Measurements from ENCODE around the gene BTF3. TPM values are rescaled to one million over a fixed set of nuclear protein-coding genes. Genes with fewer than 3 reads are reported as not detected.

BTF3 gene
- total RNA-seq, 1 experiment from 2014 or later = 861 TPM

DNA sequence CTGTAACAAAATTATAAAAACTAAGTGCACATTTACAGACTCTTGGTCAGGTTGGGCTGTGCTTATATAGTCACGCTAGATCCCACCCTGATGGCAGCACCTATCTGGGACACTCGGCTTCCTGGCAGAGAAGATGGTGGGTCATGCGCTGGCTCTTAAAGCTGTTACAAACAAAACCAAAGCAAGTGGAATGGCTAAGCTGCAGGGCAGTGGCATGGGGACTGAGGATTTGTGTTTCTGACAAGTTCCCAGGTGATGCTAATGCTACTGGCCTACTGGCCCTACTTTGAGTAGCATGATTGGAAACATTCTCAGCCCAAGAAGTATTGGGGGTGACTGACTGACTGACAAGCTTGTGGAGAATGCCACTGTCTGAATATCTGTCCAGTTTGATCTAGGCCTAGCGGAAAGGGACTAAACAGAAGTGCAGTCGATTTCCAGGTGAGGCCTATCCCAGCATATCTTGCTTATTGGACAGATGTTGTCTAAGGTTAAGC, 8.3 kb downstream of the BTF3 start:
- TF ChIP-seq, protein P1, sequence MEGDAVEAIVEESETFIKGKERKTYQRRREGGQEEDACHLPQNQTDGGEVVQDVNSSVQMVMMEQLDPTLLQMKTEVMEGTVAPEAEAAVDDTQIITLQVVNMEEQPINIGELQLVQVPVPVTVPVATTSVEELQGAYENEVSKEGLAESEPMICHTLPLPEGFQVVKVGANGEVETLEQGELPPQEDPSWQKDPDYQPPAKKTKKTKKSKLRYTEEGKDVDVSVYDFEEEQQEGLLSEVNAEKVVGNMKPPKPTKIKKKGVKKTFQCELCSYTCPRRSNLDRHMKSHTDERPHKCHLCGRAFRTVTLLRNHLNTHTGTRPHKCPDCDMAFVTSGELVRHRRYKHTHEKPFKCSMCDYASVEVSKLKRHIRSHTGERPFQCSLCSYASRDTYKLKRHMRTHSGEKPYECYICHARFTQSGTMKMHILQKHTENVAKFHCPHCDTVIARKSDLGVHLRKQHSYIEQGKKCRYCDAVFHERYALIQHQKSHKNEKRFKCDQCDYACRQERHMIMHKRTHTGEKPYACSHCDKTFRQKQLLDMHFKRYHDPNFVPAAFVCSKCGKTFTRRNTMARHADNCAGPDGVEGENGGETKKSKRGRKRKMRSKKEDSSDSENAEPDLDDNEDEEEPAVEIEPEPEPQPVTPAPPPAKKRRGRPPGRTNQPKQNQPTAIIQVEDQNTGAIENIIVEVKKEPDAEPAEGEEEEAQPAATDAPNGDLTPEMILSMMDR (conservative IDR thresholded peaks at IDR 0.05) = no peak
- peaks cover 28 to 52% (median 40%) of the 10 kb centered on the region in 3 experiments for H3K36me3 Mint-ChIP-seq (ENCODE audit: insufficient read depth in 1 of 3, low read depth in 3 of 3)
- no CpG with 5 or more reads among the region's 5 CpGs for WGBS (ENCODE audit: extremely low coverage, insufficient read length, low lambda C conversion rate)

More for the DNA sequence above, 8.3 kb downstream of the BTF3 start:
- no peak overlapping the region for H3K18ac ChIP-seq (ENCODE audit: insufficient read length, low read depth, low read length)
- peaks cover under 1% of the 10 kb centered on the region; the same call in 1 of the 2 replicates for H3K79me2 ChIP-seq (ENCODE audit: insufficient read depth, low read length)
- no peak overlapping the region for H3K4me2 ChIP-seq (ENCODE audit: insufficient read depth, insufficient read length, low read length)
- no peak overlapping the region for H2BK5ac ChIP-seq (ENCODE audit: insufficient read length, low read length)
- no peak overlapping the region for H4K91ac ChIP-seq (ENCODE audit: insufficient read length, low read depth, low read length)
- H4K8ac ChIP-seq (replicated peaks; ENCODE audit: insufficient read length, low read depth, low read length) = no peak overlapping the region
- H3K14ac ChIP-seq (ENCODE audit: insufficient read depth, low read length) = no peak overlapping the region
- Mint-ChIP-seq H3K27me3 (ENCODE audit: low read depth) (no peaks in the 10 kb centered on the region; the same call in 1 of the 2 replicates), H3K27ac (peak overlapping the region in 2 of 3 experiments; percentile 82 to 95; a peak in 4 of 7 replicates), H3K4me3 (no peak overlapping the region), H3K9me3 (no peaks in the 10 kb centered on the region), H3K4me1 (peaks cover 0 to under 1% of the 10 kb centered on the region in 2 experiments; a peak in 2 of 4 replicates)
- H2BK120ac ChIP-seq (ENCODE audit: low read depth, low read length, poor library complexity, severe bottlenecking) = no peak overlapping the region
- no peak overlapping the region for H2AFZ ChIP-seq (ENCODE audit: low read length)
- H3K4ac ChIP-seq (ENCODE audit: low read depth, low read length) = no peak overlapping the region
- H2AK5ac ChIP-seq (ENCODE audit: insufficient read length, low read length) = no peak overlapping the region
- H4K20me1 ChIP-seq (ENCODE audit: control insufficient read depth, insufficient read depth, insufficient read length) = no peaks in the 10 kb centered on the region
- H3K4me1 ChIP-seq (ENCODE audit: insufficient read depth, low read length) = no peaks in the 10 kb centered on the region
- H3T11ph ChIP-seq (ENCODE audit: low read length) = no peak overlapping the region
- H4K5ac ChIP-seq (ENCODE audit: insufficient read length, low read depth, low read length) = no peak overlapping the region
- H3K79me1 ChIP-seq (ENCODE audit: insufficient read depth, low read depth, low read length, poor library complexity, severe bottlenecking) = no peaks in the 10 kb centered on the region
- peak; percentile 37 for DNase-seq
- no peak overlapping the region for H2BK15ac ChIP-seq (ENCODE audit: low read depth, low read length)
- no peak overlapping the region for H2BK20ac ChIP-seq (ENCODE audit: low read depth, low read length, poor library complexity, severe bottlenecking)
- H3K27ac ChIP-seq (ENCODE audit: insufficient read length, low read depth, low read length) = no peak overlapping the region
- H2BK12ac ChIP-seq (ENCODE audit: insufficient read length, low read depth, low read length) = no peak overlapping the region
- H3K9ac ChIP-seq (ENCODE audit: extremely low read depth, insufficient read length, low read length) = no peak overlapping the region
- no peaks in the 10 kb centered on the region for H3K27me3 ChIP-seq (ENCODE audit: insufficient read depth, low read length)
- no peaks in the 10 kb centered on the region for H3K23me2 ChIP-seq (ENCODE audit: insufficient read length, low read depth, low read length, poor library complexity, severe bottlenecking)
- no peaks in the 10 kb centered on the region for H3K9me3 ChIP-seq (ENCODE audit: control insufficient read depth, low read depth, low read length)
- H3K56ac ChIP-seq (ENCODE audit: insufficient read length, low read depth, low read length) = no peak overlapping the region
- no peak overlapping the region for H3K23ac ChIP-seq (ENCODE audit: insufficient read length, low read depth, low read length)

All from H9 (cell line).